Right lobe of liver (tissue), 6 donors: ENCODE results near the gene HOXB5. TPM values are rescaled to one million over a fixed set of nuclear protein-coding genes. Genes with fewer than 3 reads are reported as not detected.
A peak's percentile ranks its signal among the peaks of the same experiment; 100 is the strongest.

ENCODE experiments used
- ATAC-seq, 4 donors: fragments of 200-7000 bp; cut with Tn5 transposase; one replicate each; pipeline ENCODE4 v1.9.1; 2020; ENCODE audit warnings: mild to moderate bottlenecking in 4 of 4, moderate library complexity in 4 of 4
- DNase-seq, 3 donors: peaks; one replicate each; pipeline ENCODE4 v3.0.0-alpha.2; 2020
- H3K27ac ChIP-seq, 3 donors: fragments of 200-600 bp; one replicate each; pipeline ENCODE4 v1.8.0; 2022
- H3K27me3 ChIP-seq, 2 donors: fragments of 200-600 bp; one replicate each; pipeline ENCODE4 v1.8.0; 2022
- H3K36me3 ChIP-seq, 4 donors: fragments of 200-600 bp; sonication (generic) in 1 of 4; one replicate each; pipeline versions ENCODE4 v1.5.1 to v1.8.0; 2017 to 2022; ENCODE audit warnings: control low read depth in 1 of 4
- H3K4me1 ChIP-seq, 4 donors: fragments of 200-600 bp; sonication (generic) in 1 of 4; one replicate each; pipeline versions ENCODE4 v1.5.1 to v1.8.0; 2017 to 2022; ENCODE audit warnings: control low read depth in 1 of 4
- H3K4me3 ChIP-seq, 3 donors: fragments of 200-600 bp; one replicate each; pipeline ENCODE4 v1.8.0; 2022
- H3K9me3 ChIP-seq, 4 donors: fragments of 200-600 bp; sonication (generic) in 1 of 4; one replicate each; pipeline versions ENCODE4 v1.5.1 to v1.8.0; 2017 to 2022; ENCODE audit warnings: control low read depth in 1 of 4
- CTCF ChIP-seq, 4 donors: fragments of 200-600 bp in 3 of 4; fragments of 450-650 bp in 1 of 4; IDR thresholded peaks; one replicate each; pipeline versions ENCODE4 v1.5.1 to v1.8.0; 2016 to 2022; ENCODE audit warnings: antibody characterized with exemption in 4 of 4, mild to moderate bottlenecking in 2 of 4
- POLR2A ChIP-seq: fragments of 450-650 bp; IDR thresholded peaks from one replicate; pipeline ENCODE4 v1.6.1; 2017; ENCODE audit warnings: antibody characterized with exemption, mild to moderate bottlenecking
- WGBS: methylation state at CpG from one replicate; pipeline ENCODE4 v1.1.6; 2018; ENCODE audit warnings: low coverage, low lambda C conversion rate; ENCODE audit not compliant: insufficient coverage; ENCODE audit errors: missing lambda C conversion rate; 5-methylcytosine and 5-hydroxymethylcytosine counted together
- intact Hi-C, 2 donors: fragments of 100-400 bp; cut with DNase I; formaldehyde crosslinking; loops; one replicate each; pipeline versions ENCODE4 v1.11.2 to v1.14.1; 2022
- microRNA counts: library from miRNA; unstranded; fragments of <30 nt; microRNA quantifications from one replicate; lab custom pipeline; 2016
- microRNA-seq, 2 donors: library from miRNA; unstranded; fragments of <30 nt; microRNA quantifications; one replicate each; pipeline ENCODE4, GENCODE V29; 2019 to 2020
- small RNA-seq, 2 experiments: library from RNA; depleted of rRNA; stranded (forward); fragments of <200 nt; gene quantifications; one replicate each; pipeline ENCODE3, GENCODE V24; 2016
- total RNA-seq, 6 experiments: library from RNA; depleted of rRNA in 2 of 6; stranded (reverse); fragments of >200 nt in 2 of 6; fragmentation: NEBNext Ultra II Directional in 3 of 6; extraction: Animal tissue kit (Norgen Biotek cat#: 25700) in 3 of 6; gene quantifications; one replicate each; pipeline versions ENCODE4 v1.1.0 to v1.2.4, GENCODE V29; 2016 to 2023
- donor health status: DM: no; HTN: yes; CAD: no.
- donor health status: DM: no; HTN: no; CAD: no.
- donor health status: DM: no; HTN: no; CAD: no.
- donor health status: DM: no; HTN: yes; CAD: no.
- donor health status: DM: no; HTN: yes; CAD: no.

HOXB5 gene
- total RNA-seq, 6 experiments from 2014 or later: 0.11 to 0.29 (median 0.19) TPM; not detected in 1

- no peaks in the 10 kb centered on the region for H3K4me1 ChIP-seq
- intact Hi-C loops: no loop called here
- ATAC-seq (peak in 3 of 4 donors; percentile 7 to 10 (median 9)), DNase-seq (no peak)
- TF ChIP-seq CTCF (IDR thresholded peaks at IDR 0.05) (no peak), POLR2A (no peak)
- H3K4me3 ChIP-seq: peak overlapping the region; percentile 42 to 56 (median 45)
- H3K36me3 ChIP-seq: no peaks in the 10 kb centered on the region
- peak overlapping the region; percentile 64 to 78 (median 75) for H3K27ac ChIP-seq
- H3K27me3 ChIP-seq: peaks cover 0 to 11% of the 10 kb centered on the region in 2 donors
- WGBS: 7% methylated on average over 20 of the region's 27 CpGs
- no peaks in the 10 kb centered on the region for H3K9me3 ChIP-seq
Measured at GRCh38 chr17:48542114-48542656, 51.4 kb downstream of the HOXB5 start.

GRCh38 chr17:48541577-48542113 is 51.9 kb downstream of the HOXB5 start:
- intact Hi-C loops: no loop called here
- peak overlapping the region; percentile 42 to 56 (median 45) for H3K4me3 ChIP-seq
- peak overlapping the region; percentile 64 to 78 (median 75) for H3K27ac ChIP-seq
- H3K27me3 ChIP-seq: peaks cover 0 to 11% of the 10 kb centered on the region in 2 donors
- ATAC-seq (peak in 3 of 4 donors; percentile 21 to 34 (median 31)), DNase-seq (no peak)
- no peaks in the 10 kb centered on the region for H3K36me3 ChIP-seq
- no peaks in the 10 kb centered on the region for H3K9me3 ChIP-seq
- TF ChIP-seq CTCF (IDR thresholded peaks at IDR 0.05) (no peak), POLR2A (no peak)
- H3K4me1 ChIP-seq: no peaks in the 10 kb centered on the region
- WGBS: 9% methylated on average over 23 of the region's 36 CpGs

MicroRNA genes within 50 kb of the gene (microRNA counts, 767-probe panel; counts per million panel counts)
- 6,112 counts per million, percentile 16 among the panel's probes with 10 or more counts for microRNA hsa-miR-10a-5p (lab: Ali Mortazavi, UCI)

Small RNA genes within 50 kb of the gene (microRNA-seq; reads per million reads assigned to microRNA genes)
- gene MIR196A1: 0 reads per million in 2 donors

Small RNA genes within 50 kb of the gene (small RNA-seq; reads per million reads assigned to genes)
- 0 reads per million in 2 experiments for gene MIR196A1

Other genes with a start within 250 kb of the HOXB5 start
- 10 to 100 TPM in 4 of 6 experiments, 1 to 10 TPM in 2; 4.5 to 51.0 (median 17.5) TPM for gene SKAP1, start 163.6 kb downstream of the HOXB5 start, total RNA-seq
- gene HOXB1, start 62.8 kb downstream of the HOXB5 start, total RNA-seq: not detected
- gene HOXB2, start 48.7 kb downstream of the HOXB5 start, total RNA-seq: 1 to 10 TPM; 1.1 to 1.9 (median 1.5) TPM
- gene HOXB4, start 15.4 kb downstream of the HOXB5 start, total RNA-seq: 1 to 10 TPM in 1 of 6 experiments, under 1 TPM in 5; 0.31 to 1.1 (median 0.68) TPM
- gene HOXB3, start 3.5 kb downstream of the HOXB5 start, total RNA-seq: 1 to 10 TPM in 5 of 6 experiments, under 1 TPM in 1; 0.99 to 3.2 (median 2.6) TPM
- under 1 TPM; 0.18 to 0.83 (median 0.56) TPM for gene HOXB6, start 11.2 kb upstream of the HOXB5 start, total RNA-seq
- gene HOXB7, start 17.2 kb upstream of the HOXB5 start, total RNA-seq: under 1 TPM in 4 of 6 experiments, not detected in 2; 0.16 to 0.79 (median 0.30) TPM
- not detected for gene HOXB8, start 21.5 kb upstream of the HOXB5 start, total RNA-seq
- not detected for gene HOXB9, start 32.6 kb upstream of the HOXB5 start, total RNA-seq
- gene PRAC1, start 128.7 kb upstream of the HOXB5 start, total RNA-seq: not detected
- gene PRAC2, start 129.4 kb upstream of the HOXB5 start, total RNA-seq: not detected
- not detected for gene HOXB13, start 135.0 kb upstream of the HOXB5 start, total RNA-seq
- under 1 TPM in 1 of 6 experiments, not detected in 5; 0.12 TPM for gene TTLL6, start 223.4 kb upstream of the HOXB5 start, total RNA-seq
- 10 to 100 TPM; 58.0 to 93.3 (median 72.1) TPM for gene CALCOCO2, start 237.3 kb upstream of the HOXB5 start, total RNA-seq